Thoracic aorta (tissue), 2 donors: ENCODE results near the gene ZNF496. TPM values are rescaled to one million over a fixed set of nuclear protein-coding genes. Genes with fewer than 3 reads are reported as not detected.
A peak's percentile ranks its signal among the peaks of the same experiment; 100 is the strongest.
"Not testable (repeated sequence)": the region's sequence is repeated elsewhere in the genome, so short reads cannot be mapped to it uniquely, and the experiment has no call there.

ENCODE experiments used
- ATAC-seq: fragments of 150-250 bp; one replicate; pipeline ENCODE4 v1.8.0; 2017; ENCODE audit warnings: low read depth; ENCODE audit not compliant: insufficient number of reproducible peaks, low FRiP score
- DNase-seq: peaks from one replicate; pipeline ENCODE4 v3.0.0-alpha.2; 2020; ENCODE audit warnings: low spot score
- H3K27ac ChIP-seq, 2 donors: fragments of 200-600 bp; sonication (generic); 1 replicate in 1 of 2; 2 replicates in 1 of 2; pipeline ENCODE4 v1.5.1; 2016; ENCODE audit warnings: mild to moderate bottlenecking in 2 of 2, moderate library complexity in 2 of 2
- H3K27me3 ChIP-seq: fragments of 200-600 bp; sonication (generic); replicated peaks from 2 replicates; pipeline ENCODE4 v1.6.0; 2016; ENCODE audit warnings: mild to moderate bottlenecking; ENCODE audit not compliant: insufficient read depth
- H3K36me3 ChIP-seq: fragments of 200-600 bp; sonication (generic); one replicate; pipeline ENCODE4 v1.5.1; 2016
- H3K4me1 ChIP-seq, 2 donors: fragments of 200-600 bp; sonication (generic); 1 replicate in 1 of 2; 2 replicates in 1 of 2; pipeline versions ENCODE4 v1.5.1 to v1.6.0; 2016; ENCODE audit warnings: low read depth in 2 of 2, mild to moderate bottlenecking in 1 of 2; ENCODE audit not compliant: control insufficient read depth in 1 of 2
- H3K4me3 ChIP-seq: fragments of 200-600 bp; sonication (generic); 2 replicates; pipeline ENCODE4 v1.5.1; 2016; ENCODE audit warnings: mild to moderate bottlenecking
- H3K9me3 ChIP-seq: fragments of 200-600 bp; sonication (generic); 2 replicates; pipeline ENCODE4 v1.5.1; 2016
- total RNA-seq, 2 donors: library from RNA; depleted of rRNA; stranded (reverse); fragments of >200 nt; gene quantifications; one replicate each; pipeline versions ENCODE4 v1.1.0 to v1.2.3, GENCODE V29; 2016
- TF ChIP-seq, protein P1 (sequence below): fragments of 200-600 bp; sonication (generic); IDR thresholded peaks from one replicate; pipeline ENCODE4 v1.5.1; 2019; ENCODE audit warnings: antibody characterized with exemption

Gene ZNF496
- 10 to 100 TPM; 37.0 to 55.4 TPM for total RNA-seq

DNA sequence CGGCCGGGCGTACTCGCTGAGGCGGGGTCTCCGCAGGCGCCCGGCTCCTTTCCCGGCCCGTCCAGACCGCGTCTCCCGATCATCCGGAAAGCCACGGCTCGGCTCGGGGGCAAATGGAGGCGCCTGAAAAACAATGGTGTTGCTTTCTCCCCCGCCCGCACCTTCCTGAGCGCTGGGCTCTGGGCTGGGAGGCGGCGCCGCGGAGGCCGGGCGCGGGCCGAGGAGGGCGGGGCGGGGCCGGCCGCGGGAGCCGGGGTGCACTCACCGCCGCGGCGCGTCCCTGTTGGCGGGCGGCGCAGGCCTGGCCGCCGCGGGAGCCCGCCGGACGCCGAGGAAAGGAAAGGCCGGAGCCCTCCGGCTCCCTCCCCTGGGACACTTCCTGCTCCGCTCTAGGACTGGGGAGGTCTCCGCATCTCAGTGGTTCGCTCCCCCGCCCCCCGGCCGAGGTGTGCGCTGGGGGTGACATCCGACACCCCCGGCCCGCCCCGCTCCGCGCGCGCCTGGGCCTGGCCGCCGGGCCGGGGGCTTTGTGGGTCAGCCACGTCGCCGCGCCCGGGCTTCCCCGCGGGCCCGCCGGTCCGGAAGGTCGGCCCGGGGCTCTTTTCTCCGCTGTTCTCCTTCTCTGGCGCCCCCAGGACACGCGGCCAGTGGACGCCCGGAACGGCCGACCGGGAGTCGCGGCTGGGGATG, at the start of gene ZNF496:
TSS of gene ZNF496 (minus strand) at position 343 of the 690 bp plus-strand sequence. CDS start 2,289 bp downstream, outside the sequence.
- ATAC-seq (peak; percentile 85), DNase-seq (peak; percentile 41)
- Histone ChIP-seq H3K4me1 (peaks cover 6 to 21% of the 10 kb centered on the region in 2 donors), H3K4me3 (peak within 1 kb of the TSS; percentile 96), H3K27ac (peak within 1 kb of the TSS; percentile 91 to 92), H3K36me3 (peaks cover 18% of the 10 kb centered on the region), H3K27me3 (no peaks in the 10 kb centered on the region), H3K9me3 (no peaks in the 10 kb centered on the region)
- TF ChIP-seq, protein P1, sequence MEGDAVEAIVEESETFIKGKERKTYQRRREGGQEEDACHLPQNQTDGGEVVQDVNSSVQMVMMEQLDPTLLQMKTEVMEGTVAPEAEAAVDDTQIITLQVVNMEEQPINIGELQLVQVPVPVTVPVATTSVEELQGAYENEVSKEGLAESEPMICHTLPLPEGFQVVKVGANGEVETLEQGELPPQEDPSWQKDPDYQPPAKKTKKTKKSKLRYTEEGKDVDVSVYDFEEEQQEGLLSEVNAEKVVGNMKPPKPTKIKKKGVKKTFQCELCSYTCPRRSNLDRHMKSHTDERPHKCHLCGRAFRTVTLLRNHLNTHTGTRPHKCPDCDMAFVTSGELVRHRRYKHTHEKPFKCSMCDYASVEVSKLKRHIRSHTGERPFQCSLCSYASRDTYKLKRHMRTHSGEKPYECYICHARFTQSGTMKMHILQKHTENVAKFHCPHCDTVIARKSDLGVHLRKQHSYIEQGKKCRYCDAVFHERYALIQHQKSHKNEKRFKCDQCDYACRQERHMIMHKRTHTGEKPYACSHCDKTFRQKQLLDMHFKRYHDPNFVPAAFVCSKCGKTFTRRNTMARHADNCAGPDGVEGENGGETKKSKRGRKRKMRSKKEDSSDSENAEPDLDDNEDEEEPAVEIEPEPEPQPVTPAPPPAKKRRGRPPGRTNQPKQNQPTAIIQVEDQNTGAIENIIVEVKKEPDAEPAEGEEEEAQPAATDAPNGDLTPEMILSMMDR: no peak

DNA sequence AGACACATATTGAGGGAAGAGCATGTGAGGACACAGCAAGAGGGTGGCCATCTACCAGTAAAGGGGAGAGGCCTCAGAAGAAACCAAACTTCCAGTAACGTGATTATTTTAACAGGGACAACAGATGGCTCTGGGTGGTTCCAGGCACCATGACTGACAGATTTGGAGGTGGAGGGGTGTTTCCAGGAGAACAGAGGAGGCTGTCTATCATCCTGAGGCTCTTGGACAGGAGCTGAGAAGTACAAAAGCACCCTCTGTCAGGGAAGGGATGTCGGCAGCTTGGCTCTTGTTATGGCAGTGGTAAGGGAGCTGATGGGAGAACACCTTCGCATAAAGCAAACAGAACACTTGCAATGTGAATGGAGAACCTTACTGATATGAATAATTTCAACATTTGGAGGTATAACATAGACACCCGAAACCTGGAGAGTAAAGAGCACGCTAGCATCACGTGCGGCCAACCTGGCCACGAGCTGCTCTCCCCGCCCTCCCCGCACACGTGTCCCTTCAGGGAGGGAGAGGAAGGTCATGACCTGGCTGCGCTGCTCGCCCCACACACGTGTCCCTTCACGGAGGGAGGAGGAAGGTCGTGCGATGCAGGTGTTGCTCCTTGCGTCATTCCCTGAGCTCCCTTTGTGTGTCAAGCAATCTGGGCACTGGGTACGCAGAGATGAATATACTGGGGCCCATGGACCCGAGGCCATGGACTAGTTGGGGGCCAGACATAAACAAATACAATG, 46.8 kb upstream of the ZNF496 start:
- no peaks in the 10 kb centered on the region for H3K36me3 ChIP-seq
- ATAC-seq (no peak), DNase-seq (no peak)
- no peak overlapping the region for H3K4me3 ChIP-seq
- TF ChIP-seq, protein P1: no peak
- no peak overlapping the region for H3K27ac ChIP-seq
- H3K27me3 ChIP-seq: no peaks in the 10 kb centered on the region
- no peaks in the 10 kb centered on the region for H3K9me3 ChIP-seq
- H3K4me1 ChIP-seq: peaks cover 0 to 4% of the 10 kb centered on the region in 2 donors

DNA sequence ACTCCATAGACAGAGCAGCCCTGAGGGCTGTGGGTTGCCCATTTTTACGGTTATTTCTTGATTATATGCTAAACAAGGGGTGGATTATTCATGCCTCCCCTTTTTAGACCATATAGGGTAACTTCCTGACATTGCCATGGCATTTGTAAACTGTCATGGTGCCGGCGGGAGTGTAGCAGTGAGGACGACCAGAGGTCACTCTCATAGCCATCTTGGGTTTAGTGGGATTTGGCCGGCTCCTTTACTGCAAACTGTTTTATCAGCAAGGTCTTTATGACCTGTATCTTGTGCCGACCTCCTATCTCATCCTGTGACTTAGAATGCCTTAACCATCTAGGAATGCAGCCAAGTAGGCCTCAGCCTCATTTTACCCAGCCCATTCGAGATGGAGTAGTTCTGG, 46.0 kb upstream of the ZNF496 start:
- DNase-seq, ATAC-seq, H3K4me3 ChIP-seq, H3K27me3 ChIP-seq, H3K9me3 ChIP-seq, H3K4me1 ChIP-seq, H3K27ac ChIP-seq, H3K36me3 ChIP-seq: not testable (repeated sequence)

DNA sequence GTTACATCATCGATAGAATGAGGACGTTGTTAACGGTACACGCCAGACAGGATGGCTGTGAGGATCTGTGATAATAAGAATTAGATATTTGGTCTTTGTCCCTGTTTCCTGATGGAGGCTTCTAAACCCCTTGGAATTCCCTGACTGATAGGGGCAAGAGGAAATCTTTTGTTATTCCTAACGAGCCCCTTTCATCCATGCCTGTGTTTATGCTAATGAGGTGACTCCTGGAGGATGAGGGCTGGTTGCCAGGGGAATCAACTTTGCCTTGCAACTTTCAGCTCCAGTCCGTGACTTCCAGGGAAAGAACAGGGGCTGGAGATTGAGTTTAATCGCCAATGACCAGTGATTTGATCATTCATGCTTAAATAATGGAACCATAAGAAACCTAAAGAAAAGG, 45.0 kb upstream of the ZNF496 start:
- DNase-seq (no peak), ATAC-seq (no peak)
- H3K4me1 ChIP-seq: peaks cover 0 to 4% of the 10 kb centered on the region in 2 donors
- H3K36me3 ChIP-seq: no peaks in the 10 kb centered on the region
- H3K27me3 ChIP-seq: no peaks in the 10 kb centered on the region
- H3K4me3 ChIP-seq: no peak overlapping the region
- no peaks in the 10 kb centered on the region for H3K9me3 ChIP-seq
- TF ChIP-seq, protein P1: no peak
- H3K27ac ChIP-seq: no peak overlapping the region

DNA sequence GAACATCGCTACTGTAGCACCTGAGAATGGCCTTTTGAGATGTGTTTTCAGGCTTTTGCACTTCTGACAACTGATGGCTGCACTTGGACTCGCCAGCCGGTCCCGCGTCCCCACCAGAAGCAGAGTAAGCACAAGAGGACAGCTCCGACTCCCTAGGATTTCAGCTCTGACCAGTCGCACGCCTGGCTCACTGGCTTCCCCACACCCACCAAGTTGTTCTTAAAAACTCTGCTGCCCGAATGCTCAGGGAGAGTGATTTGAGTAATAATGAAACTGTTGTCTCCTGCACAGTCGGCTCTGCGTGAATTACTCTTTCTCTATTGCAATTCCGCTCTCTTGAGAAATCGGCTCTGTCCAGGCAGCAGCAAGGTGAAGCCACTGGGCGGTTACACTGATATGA, 44.1 kb upstream of the ZNF496 start:
- H3K27ac ChIP-seq: no peak overlapping the region
- peaks cover 0 to 4% of the 10 kb centered on the region in 2 donors for H3K4me1 ChIP-seq
- H3K4me3 ChIP-seq: no peak overlapping the region
- no peaks in the 10 kb centered on the region for H3K27me3 ChIP-seq
- TF ChIP-seq, protein P1: no peak
- H3K36me3 ChIP-seq: no peaks in the 10 kb centered on the region
- no peaks in the 10 kb centered on the region for H3K9me3 ChIP-seq
- no peak for DNase-seq
- no peak for ATAC-seq

DNA sequence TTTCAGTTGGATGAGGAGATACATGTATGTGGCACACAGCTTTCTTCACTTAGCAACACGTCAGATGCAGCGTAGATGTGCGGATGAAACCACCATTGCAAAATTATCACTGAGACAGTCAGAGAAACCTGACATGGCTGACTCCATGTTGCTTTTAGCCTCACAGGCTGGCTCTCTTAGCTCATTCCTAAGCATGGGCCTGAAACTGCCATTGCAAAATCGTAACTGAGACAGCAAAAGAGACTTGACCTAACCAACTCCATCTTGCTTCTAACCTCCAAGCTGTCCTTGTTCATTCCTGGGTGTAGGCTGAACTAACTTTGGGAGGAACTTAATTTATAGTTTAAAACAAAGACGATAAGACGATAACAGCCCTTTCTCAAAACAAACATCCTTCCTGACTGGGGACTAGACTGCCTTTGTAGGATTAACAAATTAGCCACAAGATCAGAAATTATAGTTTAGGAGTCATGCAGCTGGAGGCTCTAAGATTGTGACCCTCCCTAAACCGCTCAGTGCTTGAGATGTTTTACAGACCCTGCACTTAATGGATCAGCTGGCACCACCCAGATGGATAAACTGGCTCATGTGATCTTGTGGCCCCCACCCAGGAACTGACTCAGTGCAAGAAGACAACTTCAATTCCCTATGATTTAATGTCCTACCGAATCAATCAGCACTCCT, 43.1 kb upstream of the ZNF496 start:
- H3K4me1 ChIP-seq, H3K27me3 ChIP-seq, H3K36me3 ChIP-seq, H3K4me3 ChIP-seq, ATAC-seq, H3K27ac ChIP-seq, DNase-seq, H3K9me3 ChIP-seq: not testable (repeated sequence)
